Muscle of back (tissue), 11 donors: ENCODE results near the gene RREB1. TPM values are rescaled to one million over a fixed set of nuclear protein-coding genes. Genes with fewer than 3 reads are reported as not detected.

Source experiments
- DNase-seq, 3 donors: peaks; one replicate each; pipeline versions ENCODE4 v3.0.0 to v3.0.0-alpha.2; 2013
- polyA plus RNA-seq, 10 donors: library from polyadenylated mRNA; unstranded; fragments of 120-200 nt; gene quantifications; one replicate each; pipeline ENCODE4 v1.2.1, GENCODE V29; 2013; ENCODE audit not compliant: insufficient read length in 10 of 10

The RREB1 gene
- polyA plus RNA-seq, 10 donors: 15.1 to 22.1 (median 17.5) TPM

GRCh38 chr6:7121700-7122241 is 14.0 kb downstream of the RREB1 start:
- DNase-seq: no peak

GRCh38 chr6:7122684-7123083 is 14.9 kb downstream of the RREB1 start:
- DNase-seq: no peak

DNA sequence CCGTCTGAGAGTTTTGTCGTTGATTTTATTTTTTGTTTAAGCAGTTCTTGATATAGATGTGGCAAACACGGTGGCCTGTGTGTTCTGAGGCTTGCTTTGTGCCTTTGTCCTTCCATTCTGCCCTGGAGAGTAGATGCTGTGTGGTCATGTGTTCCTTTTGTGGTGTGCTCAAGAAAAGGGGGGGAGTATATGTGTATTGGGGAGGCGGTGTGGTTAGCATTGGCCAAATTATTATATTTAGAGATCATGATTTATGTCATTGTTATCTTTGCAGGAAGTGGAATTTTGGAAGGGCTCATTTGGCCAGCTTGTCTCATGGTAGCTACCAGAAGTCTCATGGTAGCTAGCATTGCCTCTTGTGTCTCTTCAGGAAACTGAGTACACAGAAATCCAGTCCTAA is 16.4 kb downstream of the RREB1 start:
- no peak for DNase-seq

- no peak for DNase-seq
These were observed 16.9 kb downstream of the RREB1 start for GRCh38 chr6:7124636-7125035.

GRCh38 chr6:7125290-7125689 is 17.5 kb downstream of the RREB1 start:
- DNase-seq: no peak

DNA sequence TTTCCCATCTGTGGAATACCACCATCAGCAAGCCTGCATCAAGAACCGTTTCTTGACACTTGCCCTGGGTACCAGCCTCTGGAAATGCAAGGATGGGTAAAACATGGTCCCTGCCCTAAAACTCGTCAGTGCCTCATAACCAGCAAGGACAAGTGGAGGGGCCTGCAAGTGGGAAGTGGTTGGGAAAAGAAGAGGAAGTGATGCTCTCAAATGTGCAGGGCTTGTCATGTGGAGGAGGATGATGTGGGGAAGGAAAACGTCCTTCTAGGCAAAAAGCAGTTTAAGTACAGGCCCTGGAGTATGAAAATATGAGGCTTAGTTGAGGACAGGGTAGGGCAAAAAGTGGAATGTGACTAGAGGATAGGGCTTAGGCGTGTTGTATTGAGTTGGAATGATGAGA is 19.0 kb downstream of the RREB1 start:
- DNase-seq: no peak

- no peak for DNase-seq
These were observed 19.9 kb downstream of the RREB1 start for GRCh38 chr6:7127680-7128079.

DNA sequence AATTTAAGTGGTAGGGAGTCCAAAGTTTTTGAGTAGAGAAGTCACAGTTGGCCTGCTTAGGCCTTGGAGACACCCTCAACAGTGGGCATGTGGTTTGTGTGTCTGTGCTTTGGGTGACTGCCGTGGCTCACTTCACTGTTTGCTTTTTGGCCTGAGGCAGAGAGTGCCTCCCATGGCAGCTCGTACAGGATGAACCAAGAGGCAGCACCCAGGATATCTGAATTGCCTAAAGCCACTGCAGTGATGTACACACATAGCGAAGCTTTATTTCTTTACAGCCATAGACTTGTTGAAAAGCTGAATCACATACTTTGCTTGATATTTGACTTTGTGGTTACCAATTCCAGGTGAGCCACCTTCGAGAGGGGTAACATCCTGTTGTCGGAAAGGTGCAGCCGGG is 21.6 kb downstream of the RREB1 start:
- DNase-seq: no peak

- no peak for DNase-seq
These were observed 22.2 kb downstream of the RREB1 start for GRCh38 chr6:7129784-7130569.

GRCh38 chr6:7131390-7131789 is 23.6 kb downstream of the RREB1 start:
- no peak for DNase-seq

DNA sequence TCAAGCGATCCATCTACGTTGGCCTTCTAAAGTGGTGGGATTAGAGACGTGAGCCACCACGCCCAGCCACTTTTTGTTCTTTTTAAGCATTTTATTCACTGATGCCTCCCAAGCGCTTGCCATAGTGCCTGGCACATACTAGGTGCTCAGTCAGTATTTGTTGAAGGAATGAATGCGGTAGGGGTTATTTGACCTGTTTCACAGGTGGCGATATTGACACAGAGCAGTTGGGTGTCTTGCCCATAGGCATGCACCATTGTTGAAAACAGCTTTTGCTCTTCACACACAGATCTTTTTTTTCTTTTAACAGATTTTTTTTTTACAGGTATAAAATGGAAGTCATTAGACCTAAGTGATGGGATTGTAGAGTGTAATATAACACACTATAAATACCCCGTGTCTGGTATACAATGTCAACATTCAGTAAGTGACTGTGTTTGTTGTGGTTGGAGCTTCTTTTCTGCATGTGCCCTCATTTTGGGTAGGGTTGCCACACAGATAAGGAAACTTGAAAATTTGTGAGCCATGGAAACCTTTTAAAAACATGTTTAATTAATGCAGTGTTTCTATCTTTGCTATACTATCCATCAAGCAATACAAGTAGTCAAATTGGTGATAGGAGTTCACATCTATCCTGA is 24.8 kb downstream of the RREB1 start:
- no peak for DNase-seq

DNA sequence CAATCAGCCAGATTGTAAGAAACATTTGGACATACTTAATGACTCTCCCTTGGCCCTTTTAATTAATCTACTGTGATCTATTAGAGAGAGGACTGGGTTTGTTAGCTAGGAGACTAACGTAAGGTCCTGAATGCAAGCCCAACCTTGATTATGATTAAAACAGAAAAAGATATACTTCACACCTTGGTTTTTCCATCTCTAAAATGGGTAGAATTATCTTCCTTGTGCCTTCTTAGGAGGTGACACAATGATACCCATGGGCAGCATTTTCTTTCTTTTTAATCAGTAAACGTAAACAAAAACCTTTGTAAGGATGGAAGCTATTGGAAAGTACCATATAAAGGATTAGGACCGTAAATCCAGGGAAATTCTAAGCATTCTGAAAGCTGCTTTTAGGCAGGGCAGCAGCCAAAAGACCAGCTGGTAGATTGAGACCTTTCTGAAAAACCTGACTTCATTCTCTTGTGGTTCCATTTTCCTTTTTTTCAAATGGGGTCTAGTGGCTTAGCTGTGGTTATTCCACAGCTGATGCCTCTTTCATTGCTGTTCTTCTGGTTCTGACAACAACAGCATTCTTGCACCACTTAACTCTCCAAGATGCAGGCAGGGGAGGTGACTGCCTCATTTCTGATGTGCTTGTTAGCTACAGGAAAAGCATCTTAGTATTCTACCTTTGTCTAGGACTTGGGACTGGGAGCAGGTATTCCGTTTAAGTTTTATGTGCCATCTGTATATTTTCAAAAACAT is 27.4 kb downstream of the RREB1 start:
- DNase-seq: no peak

DNA sequence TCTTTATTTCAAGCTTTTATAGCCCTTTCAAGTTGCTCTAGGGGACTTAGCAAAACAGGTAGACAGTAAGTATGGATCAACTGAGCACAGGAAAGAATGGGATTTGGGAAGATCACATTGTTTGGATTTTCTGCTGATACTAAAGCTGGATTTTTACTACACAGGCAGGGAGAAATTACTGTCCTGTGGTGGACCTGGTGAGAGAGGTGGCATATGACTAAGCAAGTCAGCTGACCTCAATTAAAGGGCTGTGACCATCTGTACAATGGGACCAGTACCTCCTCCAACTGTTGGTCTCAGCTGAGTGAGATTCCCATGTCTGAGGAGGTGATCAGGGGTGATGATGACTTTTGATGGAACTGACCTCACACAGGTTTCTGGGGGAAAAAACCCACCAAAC is 28.0 kb downstream of the RREB1 start:
- DNase-seq: no peak

GRCh38 chr6:7136859-7137334 is 29.1 kb downstream of the RREB1 start:
- no peak for DNase-seq

GRCh38 chr6:7137335-7138045 is 29.7 kb downstream of the RREB1 start:
- DNase-seq: peak in 2 of 3 donors; percentile 52 to 75

GRCh38 chr6:7138046-7138531 is 30.3 kb downstream of the RREB1 start:
- DNase-seq: no peak

DNA sequence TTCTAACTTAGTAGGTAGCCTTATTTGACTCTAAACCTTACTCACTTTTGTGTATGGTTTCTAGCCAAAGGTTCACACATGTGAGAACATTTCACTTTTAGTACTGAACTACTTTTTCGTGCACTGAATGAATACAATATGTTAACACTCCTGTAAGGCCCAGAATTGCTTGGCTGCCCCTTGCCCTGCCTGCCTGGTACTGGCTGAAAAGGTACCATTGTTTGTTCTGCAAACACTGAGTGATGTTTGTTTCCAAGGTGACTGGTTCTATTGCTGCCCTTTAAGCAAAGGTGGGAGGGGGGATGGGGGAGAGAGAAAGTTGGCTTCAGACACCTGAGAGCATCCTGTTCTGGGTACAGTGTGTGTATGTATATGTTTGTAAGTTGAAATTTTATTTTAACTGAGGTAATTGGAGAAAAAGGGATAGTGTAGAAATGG is 31.2 kb downstream of the RREB1 start:
- DNase-seq: no peak

DNA sequence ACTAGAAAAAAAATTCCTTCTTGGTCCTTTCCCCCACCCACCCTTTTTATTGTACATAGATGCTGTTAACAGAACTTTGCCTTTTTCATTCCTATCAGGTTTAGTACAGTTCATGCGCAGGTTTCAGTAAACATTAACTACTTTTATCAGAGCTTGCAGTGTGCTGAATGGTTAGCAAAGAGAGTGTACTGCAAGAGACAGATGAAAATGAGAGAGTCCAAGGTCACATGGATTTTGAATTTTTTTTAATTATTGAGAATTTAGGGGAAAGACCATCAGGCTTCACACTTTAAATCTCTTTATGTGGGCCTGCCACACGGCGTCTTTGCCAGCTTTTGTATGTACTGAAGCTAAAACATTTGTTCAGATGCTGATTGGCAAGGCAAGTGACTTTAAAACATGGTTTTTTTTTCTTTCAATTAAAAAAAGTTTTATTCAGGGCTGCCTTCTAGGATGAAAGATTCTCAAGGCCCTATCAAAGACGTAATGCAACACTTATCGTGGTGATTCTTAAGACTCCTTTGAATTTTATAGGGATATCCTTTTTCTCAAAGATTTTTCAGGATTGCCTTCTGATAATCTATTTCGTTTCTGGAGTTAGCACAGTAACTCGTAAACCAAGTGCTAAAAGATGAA is 32.2 kb downstream of the RREB1 start:
- DNase-seq: no peak

GRCh38 chr6:7140631-7141378 is 33.0 kb downstream of the RREB1 start:
- peak; percentile 81 to 95 (median 86) for DNase-seq

GRCh38 chr6:7142228-7142801 is 34.6 kb downstream of the RREB1 start:
- DNase-seq: no peak
